Iris pigment epithelial cell (primary cell): ENCODE results near the gene FXYD7.
"Not testable (repeated sequence)": the region's sequence is repeated elsewhere in the genome, so short reads cannot be mapped to it uniquely, and the experiment has no call there.

Source experiments
- DNase-seq: peaks from one replicate; pipeline ENCODE4 v3.0.0-alpha.2; 2011; ENCODE audit warnings: low read depth

The FXYD7 gene, protein sequence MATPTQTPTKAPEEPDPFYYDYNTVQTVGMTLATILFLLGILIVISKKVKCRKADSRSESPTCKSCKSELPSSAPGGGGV

DNA sequence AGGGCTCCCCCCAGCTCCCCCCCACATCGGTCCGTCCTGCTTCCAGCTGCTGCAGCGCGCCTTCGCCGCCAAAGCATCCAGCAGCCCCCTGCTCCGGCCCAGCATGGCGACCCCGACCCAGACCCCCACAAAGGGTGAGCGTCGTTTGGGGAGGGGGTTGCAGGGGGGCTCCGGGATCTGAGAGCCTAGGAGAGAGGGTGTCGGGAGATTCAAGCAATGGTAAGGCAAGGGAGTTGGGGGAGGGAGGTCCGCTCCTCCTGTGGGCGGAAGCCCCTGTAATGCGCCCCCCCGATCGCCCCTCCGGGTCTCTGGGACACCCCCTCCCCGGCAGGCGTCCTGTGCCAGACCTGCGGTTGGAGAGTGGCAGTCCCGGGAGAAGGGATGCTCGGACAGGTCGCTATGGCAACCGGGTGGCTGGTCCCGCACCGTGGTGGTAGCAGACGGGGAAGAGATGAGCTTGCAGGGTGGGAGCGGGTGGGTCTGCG lies at the start of gene FXYD7:
Gene FXYD7 (plus strand): TSS at position 25 of the 485 bp plus-strand sequence. CDS start 79 bp downstream, at position 104.
- no peak for DNase-seq

DNA sequence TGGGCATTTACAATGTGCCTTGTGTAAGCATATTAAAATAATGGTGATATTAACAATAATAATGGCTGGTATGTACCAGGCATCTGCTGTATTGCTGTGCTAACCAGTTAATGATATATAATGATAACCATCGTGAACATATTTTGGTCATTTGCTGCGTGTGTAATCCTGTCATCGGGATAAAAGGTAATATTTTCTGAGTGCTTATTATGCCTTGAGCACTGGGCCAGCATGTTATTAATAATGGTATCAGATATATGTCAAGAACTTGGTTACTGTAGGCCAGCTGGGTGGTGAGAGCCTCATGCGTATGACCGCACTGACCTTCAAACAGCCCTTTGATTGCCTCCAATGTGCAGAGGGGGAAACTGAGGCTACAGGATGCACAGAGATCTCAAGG lies 49.6 kb upstream of the FXYD7 start:
- no peak for DNase-seq

DNA sequence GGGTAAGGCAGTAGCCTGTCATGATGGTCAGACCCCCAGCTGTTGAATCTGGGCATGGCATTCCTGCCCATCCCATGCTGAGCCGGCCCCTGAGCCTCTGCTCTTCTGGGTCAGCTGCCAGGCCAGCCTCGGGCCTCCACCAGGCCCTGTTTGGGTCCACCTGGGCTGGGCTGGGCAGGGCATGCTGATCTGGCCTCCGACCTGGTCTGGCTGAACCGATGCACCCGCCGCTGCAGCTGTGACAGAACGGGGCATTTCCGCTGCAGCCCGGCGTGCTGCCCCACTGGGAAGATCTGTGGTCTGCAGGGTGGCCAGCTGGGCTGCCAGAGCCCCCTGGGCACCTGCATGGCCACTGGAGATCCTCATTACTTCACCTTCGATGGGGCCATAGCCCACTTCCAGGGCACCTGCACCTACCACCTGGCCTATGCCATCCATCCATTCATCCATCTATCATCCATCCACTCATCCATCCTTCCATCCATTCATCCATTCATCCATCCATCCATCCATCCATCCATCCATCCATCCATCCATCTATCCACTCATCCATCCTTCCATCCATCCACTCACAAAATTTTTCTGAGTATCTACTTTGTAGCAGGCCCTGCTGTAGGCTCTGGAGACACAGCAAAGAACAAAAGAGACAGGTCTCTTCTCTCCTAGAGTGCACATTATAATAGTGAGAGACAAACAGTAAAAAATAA lies 49.0 kb upstream of the FXYD7 start:
- DNase-seq: no peak

DNA sequence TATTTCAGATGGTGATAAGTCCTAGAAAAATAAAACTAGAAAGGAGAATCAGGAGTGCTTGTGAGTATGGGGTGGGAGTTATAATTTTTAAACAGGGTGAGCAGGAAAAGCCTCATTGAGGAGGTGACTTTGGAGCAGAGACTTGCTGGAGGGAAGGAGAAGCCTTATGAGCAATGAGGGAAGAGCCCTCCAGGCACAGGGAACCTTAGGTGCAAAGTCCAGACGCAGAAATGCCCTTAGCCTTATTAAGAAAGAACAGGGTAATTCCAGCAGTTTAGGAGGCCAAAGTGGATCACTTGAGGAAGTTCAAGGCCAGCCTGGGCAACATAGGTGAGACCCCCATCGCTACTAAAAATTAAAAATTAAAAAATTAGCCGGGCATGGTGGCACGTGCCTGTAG lies 48.4 kb upstream of the FXYD7 start:
- no peak for DNase-seq

DNA sequence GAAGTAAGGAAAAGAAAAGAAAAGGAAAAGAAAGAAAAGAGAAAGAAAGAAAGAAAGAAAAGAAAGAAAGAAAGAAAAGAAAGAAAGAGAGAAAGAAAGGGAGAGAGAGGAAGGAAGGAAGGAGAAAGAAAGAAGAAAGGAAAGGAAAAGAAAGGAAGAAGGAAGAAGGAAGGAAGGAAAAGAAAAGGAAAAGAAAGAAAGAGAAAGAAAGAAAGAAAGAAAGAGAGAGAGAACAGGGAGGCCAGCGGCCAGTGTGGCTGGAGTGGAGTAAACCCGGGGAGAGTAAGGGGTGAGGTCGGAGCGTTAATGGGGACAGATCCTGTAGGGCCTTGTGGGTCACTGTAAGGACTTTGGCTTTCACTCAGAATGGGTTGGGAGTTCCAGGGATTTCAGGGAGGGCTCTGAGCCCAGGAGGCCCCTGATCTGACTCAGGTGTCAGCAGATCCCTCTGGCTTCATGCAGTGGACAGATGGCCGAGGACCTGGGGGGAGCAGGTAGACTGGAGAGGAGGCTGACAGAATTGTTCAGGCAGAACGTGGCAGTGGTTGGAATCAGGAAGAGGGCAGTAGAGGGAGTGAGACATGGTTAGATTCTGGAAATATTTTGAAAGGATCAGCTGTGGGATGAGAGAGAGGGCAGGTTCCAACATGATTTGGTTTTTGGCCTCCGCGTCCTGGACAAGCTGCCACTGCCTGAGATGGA lies 47.2 kb upstream of the FXYD7 start:
- no peak for DNase-seq

DNA sequence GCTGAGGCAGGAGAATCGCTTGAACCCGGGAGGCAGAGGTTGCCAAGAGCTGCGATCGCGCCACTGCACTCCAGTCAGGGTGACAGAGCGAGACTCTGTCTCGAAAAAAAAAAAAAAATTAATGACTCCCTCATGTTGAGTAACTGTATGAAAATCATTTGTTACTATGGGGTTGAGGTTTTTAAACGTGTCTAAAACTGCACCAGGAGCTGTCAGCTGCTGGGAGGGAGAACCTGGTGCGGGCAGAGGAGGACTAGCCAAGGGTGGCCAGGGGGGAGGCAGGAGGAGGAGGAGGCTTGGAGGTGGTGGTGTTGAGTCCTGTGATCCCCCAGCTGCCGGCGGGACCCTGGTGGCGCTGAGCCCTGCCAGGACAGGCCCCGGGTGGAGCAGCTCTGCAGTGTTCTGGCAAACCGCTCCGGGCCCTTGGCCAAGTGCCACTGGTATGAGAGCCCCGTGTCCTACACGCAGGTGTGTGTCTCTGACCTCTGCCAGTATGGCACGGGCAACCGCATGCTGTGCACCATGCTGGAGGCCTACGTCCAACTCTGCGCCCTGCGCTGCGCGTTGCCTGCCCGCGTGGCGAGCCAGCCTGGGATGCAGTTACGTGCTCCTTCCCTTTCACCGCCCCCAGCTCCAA lies 44.5 kb upstream of the FXYD7 start:
- DNase-seq: no peak

DNA sequence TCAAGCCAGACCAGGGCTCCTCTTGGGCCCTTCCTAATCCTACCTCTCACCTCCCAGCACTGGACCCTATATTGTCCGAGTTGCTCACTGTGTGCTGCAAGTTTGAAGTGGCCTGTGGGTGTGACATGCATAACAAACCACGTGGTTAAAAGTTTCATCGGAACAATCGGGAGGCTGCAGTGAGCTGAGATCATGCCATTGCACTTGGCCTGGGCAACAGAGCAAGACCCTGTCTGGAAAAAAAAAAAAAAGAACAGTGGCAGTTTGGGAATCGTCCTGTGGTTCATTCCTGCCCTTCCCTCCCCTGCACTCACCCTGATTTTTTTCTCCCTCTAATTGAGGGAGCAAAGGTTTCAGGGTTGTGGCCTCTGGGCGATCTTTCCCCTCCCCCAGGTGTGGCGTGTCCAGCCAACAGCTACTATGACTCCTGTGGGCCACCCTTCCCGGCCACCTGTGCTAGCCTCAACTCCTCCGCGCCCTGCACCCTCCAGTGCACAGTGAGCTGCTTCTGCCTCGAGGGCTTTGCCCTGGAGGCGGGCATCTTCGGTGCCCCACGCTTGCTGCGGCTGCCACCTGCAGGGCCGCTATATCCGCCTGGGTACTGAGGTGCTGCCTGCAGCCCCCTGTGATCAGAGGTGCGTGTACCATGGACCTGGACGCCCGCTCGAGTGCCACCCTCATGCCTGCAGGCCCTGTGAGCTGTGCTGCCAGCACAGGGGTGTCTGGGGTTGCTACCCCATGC lies 43.7 kb upstream of the FXYD7 start:
- DNase-seq: no peak

DNA sequence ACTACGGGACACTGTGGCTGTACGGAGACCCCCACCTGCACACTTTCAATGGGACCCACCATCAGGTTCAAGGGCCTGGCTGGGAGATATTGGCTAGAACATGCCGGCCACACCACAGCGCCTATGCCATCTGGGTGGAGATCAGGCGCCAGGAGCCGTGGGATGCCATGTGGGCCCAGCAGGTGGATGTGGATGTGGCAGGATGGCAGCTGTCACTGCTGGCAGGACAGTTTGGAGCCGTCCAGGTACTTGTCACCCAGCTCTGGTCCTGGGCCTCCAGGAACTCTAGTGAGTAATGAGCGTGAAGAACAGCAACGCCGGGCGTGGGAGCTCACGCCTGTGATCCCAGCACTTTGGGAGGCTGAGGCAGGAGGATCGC lies 43.2 kb upstream of the FXYD7 start:
- DNase-seq: no peak

DNA sequence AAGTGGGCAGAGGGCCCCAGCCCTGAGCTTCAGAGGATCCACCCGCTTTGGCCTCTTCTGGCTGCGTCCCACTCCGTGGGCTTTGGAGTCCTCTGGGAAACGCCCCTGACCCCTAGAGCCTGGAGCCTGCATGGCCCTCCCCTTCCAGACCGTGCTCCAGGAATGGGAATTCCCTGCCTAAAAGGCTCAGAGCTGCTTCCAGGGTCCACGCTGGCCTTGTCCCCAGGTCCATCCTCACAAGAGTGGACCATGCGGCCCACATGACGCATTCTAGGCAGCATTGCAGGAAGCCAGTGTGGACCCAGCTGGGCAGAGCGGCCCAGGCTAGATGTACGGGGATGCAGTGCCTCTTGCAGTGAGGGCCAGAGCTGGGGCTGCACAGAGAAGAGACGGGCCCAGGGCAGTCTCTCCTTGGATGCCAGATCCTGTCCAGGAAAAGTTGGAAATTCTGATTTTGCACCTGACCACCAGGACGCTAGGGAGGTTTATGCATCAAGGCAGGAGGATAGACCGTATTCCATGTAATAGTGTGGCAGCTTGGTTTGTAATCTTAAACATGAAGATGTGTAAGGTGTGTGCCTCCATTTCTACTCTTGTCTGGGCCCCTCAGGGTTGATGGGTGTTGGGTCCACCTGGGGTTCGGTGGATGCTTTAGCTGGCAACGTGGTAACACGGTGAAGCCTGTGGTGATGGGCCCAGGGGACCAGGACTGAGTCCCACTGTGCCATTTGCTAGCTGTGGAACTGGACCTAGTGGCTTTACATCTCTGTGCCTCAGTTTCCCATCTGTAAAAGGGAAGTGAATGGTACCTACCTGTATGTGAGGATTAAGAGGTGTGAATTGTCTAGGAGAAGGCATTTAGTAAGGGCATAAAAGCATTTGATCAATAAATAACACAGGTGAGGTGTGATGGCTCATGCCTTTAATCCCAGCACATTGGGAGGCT lies 42.2 kb upstream of the FXYD7 start:
- no peak for DNase-seq

DNA sequence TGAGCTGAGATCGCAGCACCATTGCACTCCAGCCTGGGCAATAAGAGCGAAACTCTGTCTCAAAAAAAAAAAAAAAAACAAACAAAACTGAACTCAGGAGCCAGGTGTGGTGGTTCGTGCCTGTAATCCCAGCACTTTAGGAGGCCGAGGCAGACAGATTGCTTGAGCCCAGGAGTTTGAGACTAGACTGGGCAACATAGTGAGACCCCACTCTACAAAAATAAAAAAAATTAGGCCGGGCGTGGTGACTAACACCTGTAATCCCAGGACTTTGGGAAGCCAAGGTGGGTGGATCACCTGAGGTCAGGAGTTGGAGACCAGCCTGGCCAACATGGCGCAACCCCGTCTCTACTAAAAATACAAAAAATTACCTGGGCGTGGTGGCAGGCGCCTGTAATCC lies 41.1 kb upstream of the FXYD7 start:
- not testable (repeated sequence) for DNase-seq

DNA sequence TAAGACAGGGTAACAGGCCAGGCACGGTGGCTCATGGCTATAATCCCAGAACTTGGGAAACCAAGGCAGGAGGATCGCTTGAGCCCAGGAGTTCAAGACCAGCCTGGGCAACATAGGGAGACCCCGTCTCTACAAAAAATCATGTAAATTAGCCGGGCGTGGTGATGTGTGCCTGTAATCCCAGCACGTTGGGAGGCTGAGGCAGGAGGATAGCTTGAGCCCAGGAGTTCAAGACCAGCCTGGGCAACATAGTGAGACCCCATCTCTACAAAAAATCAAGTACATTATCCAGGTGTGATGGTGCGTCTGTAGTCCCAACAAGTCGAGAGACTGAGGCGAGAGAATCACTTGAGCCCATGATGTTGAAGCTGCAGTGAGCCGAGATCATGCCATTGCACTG lies 39.4 kb upstream of the FXYD7 start:
- DNase-seq: not testable (repeated sequence)

DNA sequence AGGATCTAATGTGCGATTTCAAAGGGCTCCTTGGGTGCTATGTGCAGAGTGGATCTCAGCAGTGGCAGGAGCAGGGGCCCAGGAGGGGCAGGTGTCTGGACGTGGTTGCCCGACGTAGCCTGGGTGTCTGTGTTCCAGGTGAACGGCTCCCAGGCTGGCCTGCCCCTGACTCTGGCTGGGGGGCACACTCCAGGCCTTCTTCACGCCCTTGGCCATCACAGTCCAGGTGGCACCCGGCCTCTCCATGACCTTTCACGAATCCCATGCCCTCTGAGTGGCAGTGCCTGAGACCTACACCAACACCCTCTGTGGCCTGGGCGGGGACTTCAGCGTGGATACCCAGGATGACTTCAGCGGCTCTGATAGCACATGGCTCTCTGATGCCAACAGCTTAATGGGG lies 38.7 kb upstream of the FXYD7 start:
- no peak for DNase-seq

DNA sequence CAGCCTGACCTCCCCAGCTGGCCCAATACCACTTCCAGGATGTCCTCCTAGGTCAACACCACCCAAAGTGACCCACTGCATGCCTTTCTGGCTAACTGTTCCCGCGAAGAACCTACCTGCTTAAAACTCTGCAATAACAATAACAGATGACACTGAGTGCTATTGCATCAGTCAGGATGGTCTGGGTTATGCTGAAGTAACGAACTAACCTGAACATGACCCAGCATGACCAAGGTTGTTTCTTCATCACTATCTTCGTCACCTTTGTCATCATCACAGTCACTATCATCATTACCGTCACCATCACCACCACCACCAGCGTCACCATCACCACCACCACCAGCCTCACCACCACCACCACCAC lies 38.0 kb upstream of the FXYD7 start:
- no peak for DNase-seq

DNA sequence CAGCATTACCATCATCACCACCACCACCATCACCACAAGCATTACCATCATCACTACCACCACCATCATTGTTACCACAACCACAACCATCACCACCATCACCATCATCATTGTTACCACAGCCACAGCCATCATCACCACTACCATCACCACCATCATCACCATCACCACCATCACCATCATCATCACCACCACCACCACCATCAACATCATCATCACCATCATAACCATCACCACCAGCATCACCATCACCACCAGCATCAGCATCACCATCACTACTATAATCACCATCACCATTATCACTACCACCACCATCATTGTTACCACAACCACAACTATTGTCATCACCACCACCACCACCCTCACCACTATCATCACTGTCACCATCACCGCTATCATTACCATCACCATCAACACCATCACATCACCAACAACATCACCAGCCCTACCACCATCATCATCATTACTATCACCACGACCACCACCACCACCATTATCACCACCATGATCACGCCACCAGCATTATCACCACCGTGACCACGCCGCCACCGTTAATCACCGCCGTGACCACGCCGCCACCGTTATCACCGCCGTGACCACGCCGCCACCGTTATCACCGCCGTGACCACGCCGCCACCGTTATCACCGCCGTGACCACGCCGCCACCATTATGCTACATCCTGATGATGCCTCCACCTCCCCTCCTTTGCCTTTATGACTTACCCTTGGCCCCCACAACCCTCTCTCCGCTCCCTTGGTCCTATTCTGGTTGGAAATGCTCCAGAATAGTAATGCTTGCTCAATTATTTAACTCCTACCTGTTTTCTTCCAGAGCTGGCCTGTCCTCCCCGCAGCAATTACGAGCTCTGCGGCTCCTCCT lies 37.4 kb upstream of the FXYD7 start:
- no peak for DNase-seq

DNA sequence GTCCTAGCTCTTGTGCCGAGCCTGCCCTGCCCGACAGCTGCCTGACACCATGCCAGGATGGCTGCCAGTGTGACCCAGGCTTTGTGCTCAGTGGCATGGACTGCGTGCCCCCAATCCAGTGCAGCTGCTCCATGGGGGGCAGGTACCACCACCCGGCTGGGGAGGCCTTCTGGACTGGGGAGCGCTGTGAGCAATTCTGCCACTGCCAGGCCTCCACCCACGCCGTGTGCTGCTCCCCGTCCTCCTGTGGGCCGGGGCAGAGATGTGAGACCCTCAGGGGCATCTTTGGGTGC lies 36.8 kb upstream of the FXYD7 start:
- DNase-seq: no peak

DNA sequence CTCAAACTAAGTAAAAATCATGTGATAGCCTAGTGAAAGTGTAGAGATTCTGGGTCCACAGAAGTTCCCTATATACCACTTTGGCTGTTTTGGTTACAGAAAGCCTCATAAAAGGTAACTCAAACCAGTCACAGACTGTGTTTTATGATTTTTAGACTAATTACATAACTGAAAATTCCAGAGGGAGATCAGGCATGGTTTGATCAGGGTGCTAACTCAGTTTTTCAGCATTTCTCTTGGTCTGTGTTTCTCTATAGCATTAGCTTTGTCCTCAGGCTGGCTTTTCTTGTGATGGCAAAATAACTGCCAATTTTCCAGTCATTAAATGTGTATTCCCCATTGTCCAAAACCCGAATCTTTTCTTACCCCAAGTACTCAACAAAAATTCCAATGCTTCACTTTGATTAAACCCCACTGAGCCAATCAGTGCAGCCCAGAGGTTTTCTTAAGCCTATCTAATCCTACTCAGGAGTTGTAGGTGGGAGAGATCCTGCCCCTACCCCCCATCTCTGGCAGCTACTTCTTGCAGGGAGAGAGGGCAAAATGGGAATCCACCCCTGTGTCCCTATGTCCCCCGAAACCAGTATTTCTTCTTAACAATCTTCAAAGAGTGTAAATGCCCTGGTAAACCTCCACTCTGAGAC lies 36.0 kb upstream of the FXYD7 start:
- DNase-seq: no peak

DNA sequence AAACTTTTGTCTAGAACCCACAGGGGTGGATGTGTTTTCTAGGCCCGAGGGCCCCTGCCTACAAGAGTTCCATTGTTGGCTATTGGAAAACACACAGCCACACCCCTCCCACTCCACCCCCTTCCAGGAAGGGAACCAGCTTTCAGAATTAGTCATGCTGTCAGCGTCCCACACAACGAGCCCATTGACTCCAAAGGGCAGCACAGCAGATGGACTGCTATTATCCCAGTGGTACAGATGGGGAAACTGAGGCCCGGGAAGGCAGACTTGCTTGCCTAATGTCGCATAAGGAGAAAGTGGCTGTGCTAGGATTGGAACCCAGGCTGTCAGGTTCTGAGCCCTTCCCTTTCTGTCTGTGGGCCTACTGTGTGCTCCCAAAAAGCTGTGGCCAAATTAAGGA lies 35.5 kb upstream of the FXYD7 start:
- DNase-seq: peak; percentile 47

DNA sequence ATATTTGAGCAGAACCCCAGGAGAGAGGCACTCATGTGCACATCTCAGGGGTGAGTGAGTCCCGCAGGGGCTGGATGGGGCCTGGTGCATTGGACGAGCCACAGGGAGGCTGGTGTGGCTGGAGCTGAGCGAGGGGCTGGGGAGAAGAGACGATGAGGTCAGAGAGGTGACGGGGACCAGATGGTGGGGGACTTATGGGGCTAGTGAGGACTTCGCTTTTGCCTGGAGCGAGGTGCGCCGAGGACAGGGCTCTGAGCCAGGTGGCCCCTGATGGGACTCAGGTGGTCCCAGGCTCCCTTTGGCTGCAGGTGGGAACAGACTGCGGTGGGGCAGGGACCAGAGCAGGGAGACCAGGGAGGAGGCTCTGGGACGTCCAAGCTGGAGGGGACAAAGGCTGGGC lies 34.3 kb upstream of the FXYD7 start:
- DNase-seq: no peak

DNA sequence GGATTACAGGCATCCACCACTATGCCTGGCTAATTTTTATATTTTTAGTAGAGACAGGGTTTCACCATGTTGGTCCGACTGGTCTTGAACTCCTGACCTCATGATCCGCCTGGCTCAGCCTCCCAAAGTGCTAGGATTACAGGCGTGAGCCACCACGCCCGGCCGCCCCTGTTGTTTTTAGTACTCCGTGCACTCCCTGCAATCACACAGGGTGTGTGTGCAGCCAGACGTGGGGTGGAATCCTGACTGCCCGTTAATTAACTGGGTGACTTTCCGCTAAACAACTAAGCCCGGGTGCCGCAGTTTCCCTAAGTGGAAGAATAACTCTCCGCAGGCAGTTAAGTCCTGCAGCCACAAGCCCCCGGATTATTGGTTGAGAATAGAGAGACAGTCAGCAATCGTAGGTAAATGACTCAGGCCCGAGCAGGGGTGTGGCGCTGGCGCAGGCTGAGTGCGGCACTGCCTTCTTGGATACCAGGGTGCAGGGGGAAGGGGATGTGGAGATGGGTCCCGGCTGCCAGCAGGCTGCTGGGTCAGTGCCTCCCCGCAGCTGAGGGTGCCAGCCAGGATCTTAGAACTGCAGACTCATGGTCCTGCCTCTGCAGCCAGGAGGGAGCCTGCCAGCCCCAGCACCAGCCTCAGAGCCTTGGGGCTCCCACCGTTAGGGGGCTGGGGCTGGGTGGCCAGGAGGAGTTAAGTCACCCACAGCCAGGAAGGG lies 33.5 kb upstream of the FXYD7 start:
- no peak for DNase-seq
